HepG2 (cell line): ENCODE data around the gene TSPAN5. TPM values are rescaled to one million over a fixed set of nuclear protein-coding genes. Genes with fewer than 3 reads are reported as not detected.

ENCODE experiments used
- ATAC-seq: fragments of 200-7000 bp; cut with Tn5 transposase; 3 replicates; pipeline ENCODE4 v1.9.1; 2020; ENCODE audit warnings: mild to moderate bottlenecking, moderate library complexity
- BruUV-seq: library from RNA; stranded (reverse); fragments of 400-500 nt; replicated peaks from 2 replicates; lab custom pipeline; 2021; lab: Mats Ljungman, UMichigan
- CTCF ChIA-PET: fragments of 300-600 bp; formaldehyde crosslinking; extraction: SDS; loops from one replicate; lab custom pipeline; 2021; ENCODE audit warnings: low total read pairs, inconsistent platforms, low intra/inter-chr PET ratio; lab: Yijun Ruan, JAX
- POLR2A ChIA-PET: fragments of 350-600 bp; sonication (Branson Sonifier 250); formaldehyde crosslinking; loops from one replicate; lab custom pipeline; 2020; ENCODE audit warnings: antibody characterized with exemption, inconsistent platforms; lab: Yijun Ruan, JAX
- DNase-seq: peaks from one replicate; pipeline ENCODE4 v3.0.0-alpha.2; 2015; ENCODE audit warnings: low spot score
- FAIRE-seq: peaks from 3 replicates; lab custom pipeline; 2011; peaks lifted over from hg19 to GRCh38; lab: Jason Lieb, UNC
- H2AFZ ChIP-seq: one replicate; pipeline ENCODE4 v1.6.1; 2011; ENCODE audit warnings: low read length, inconsistent platforms
- H3K27ac ChIP-seq: fragments of 300-600 bp; 3 replicates; pipeline ENCODE4 v1.8.0; 2011; ENCODE audit warnings: mixed run types, mild to moderate bottlenecking, mixed read lengths, low read length, inconsistent platforms; ENCODE audit not compliant: insufficient read depth; ENCODE audit errors: extremely low read length
- H3K27me3 ChIP-seq, 2 experiments: fragments of 200-600 bp in 1 of 2; 2 replicates in 1 of 2; 3 replicates in 1 of 2; pipeline versions ENCODE4 v1.6.0 to v1.8.0; 2011; ENCODE audit warnings: low read length in 2 of 2, mild to moderate bottlenecking in 2 of 2, moderate library complexity in 2 of 2, inconsistent platforms in 1 of 2; ENCODE audit not compliant: insufficient read depth in 2 of 2, control insufficient read depth in 1 of 2
- H3K36me3 ChIP-seq, 2 experiments: fragments of 200-600 bp in 1 of 2; replicated peaks in 1 of 2; 2 replicates in 1 of 2; 3 replicates in 1 of 2; pipeline versions ENCODE4 v1.5.1 to v1.8.0; 2011; ENCODE audit warnings: low read length in 2 of 2, inconsistent platforms in 1 of 2; ENCODE audit not compliant: insufficient read depth in 2 of 2, control insufficient read depth in 1 of 2
- H3K4me1 ChIP-seq: 2 replicates; pipeline ENCODE4 v1.5.1; 2012; ENCODE audit warnings: low read length, inconsistent platforms; ENCODE audit not compliant: insufficient read depth
- H3K4me2 ChIP-seq: 2 replicates; pipeline ENCODE4 v1.6.0; 2011; ENCODE audit warnings: low read depth, low read length, inconsistent platforms
- H3K4me3 ChIP-seq, 3 experiments: fragments of 200-600 bp in 1 of 3; sonication (generic), shearing (Covaris generic) in 1 of 3; replicated peaks in 1 of 3; 2 replicates each; pipeline ENCODE4 v1.5.1; 2011 to 2016; ENCODE audit warnings: low read length in 3 of 3, inconsistent platforms in 2 of 3, low read depth in 2 of 3, mild to moderate bottlenecking in 2 of 3, control low read depth in 1 of 3, mixed read lengths in 1 of 3; ENCODE audit not compliant: insufficient read depth in 1 of 3
- H3K79me2 ChIP-seq: one replicate; pipeline ENCODE4 v1.6.1; 2011; ENCODE audit warnings: low read length, inconsistent platforms; ENCODE audit not compliant: insufficient read depth
- H3K9ac ChIP-seq: 2 replicates; pipeline ENCODE4 v1.6.0; 2011; ENCODE audit warnings: mild to moderate bottlenecking, low read depth, low read length, inconsistent platforms; ENCODE audit not compliant: insufficient read depth
- H3K9me3 ChIP-seq: 2 replicates; pipeline ENCODE4 v1.5.1; 2012; ENCODE audit warnings: mild to moderate bottlenecking, low read length
- H4K20me1 ChIP-seq: 2 replicates; pipeline ENCODE4 v1.6.0; 2011; ENCODE audit warnings: inconsistent platforms, mild to moderate bottlenecking, low read length, moderate library complexity; ENCODE audit not compliant: insufficient read depth
- AKAP8 ChIP-seq: sonication (generic); formaldehyde crosslinking; IDR thresholded peaks from 2 replicates; pipeline ENCODE4 v1.5.1; 2020; ENCODE audit warnings: mild to moderate bottlenecking, missing genetic modification reagents
- CEBPB ChIP-seq: IDR thresholded peaks from 2 replicates; pipeline ENCODE4 v1.6.1; 2011; ENCODE audit warnings: low read depth, low read length, improper control_type of control experiment, borderline replicate concordance
- ETV6 ChIP-seq: sonication (generic); formaldehyde crosslinking; conservative IDR thresholded peaks from 2 replicates; pipeline ENCODE4 v1.4.0; 2020; ENCODE audit warnings: missing genetic modification reagents
- HOXA5 ChIP-seq: sonication (generic); formaldehyde crosslinking; IDR thresholded peaks from 2 replicates; pipeline ENCODE4 v1.4.0; 2020; ENCODE audit warnings: missing genetic modification reagents
- TRIM24 ChIP-seq: sonication (generic); formaldehyde crosslinking; IDR thresholded peaks from 2 replicates; pipeline ENCODE4 v1.8.0; 2022; ENCODE audit warnings: mild to moderate bottlenecking, missing genetic modification reagents
- ZFP37 ChIP-seq: sonication (generic); formaldehyde crosslinking; IDR thresholded peaks from 2 replicates; pipeline ENCODE4 v1.4.0; 2020; ENCODE audit warnings: missing genetic modification reagents, borderline replicate concordance
- ZNF296 ChIP-seq: sonication (generic); formaldehyde crosslinking; conservative IDR thresholded peaks from 2 replicates; pipeline ENCODE4 v1.5.0; 2020; ENCODE audit warnings: mild to moderate bottlenecking, missing genetic modification reagents
- ZNF530 ChIP-seq: sonication (generic); formaldehyde crosslinking; IDR thresholded peaks from 2 replicates; pipeline ENCODE4 v1.5.0; 2020; ENCODE audit warnings: low read depth, mild to moderate bottlenecking, missing genetic modification reagents
- WGBS: methylation state at CpG from one replicate; pipeline ENCODE4 v1.1.6; 2017; ENCODE audit warnings: low lambda C conversion rate; 5-methylcytosine and 5-hydroxymethylcytosine counted together
- in situ Hi-C: cut with HindIII; loops from 2 replicates; pipeline ENCODE4 v1.10.0; 2017; ENCODE audit warnings: low pct_unique_long_range_greater_than_20kb; ENCODE audit not compliant: extremely low pct_ligation_motif_present
- intact Hi-C: fragments of 100-400 bp; cut with micrococcal nuclease; formaldehyde crosslinking; loops from one replicate; pipeline ENCODE4 v1.10.0; 2022; ENCODE audit not compliant: unreplicated experiment
- polyA plus RNA-seq, 8 experiments: library from polyadenylated mRNA; depleted of rRNA in 3 of 8; stranded (reverse) in 7 of 8; unstranded in 1 of 8; fragments of >200 nt; fragmentation: Illumina TruSeq in 4 of 8; extraction: Trizol in 4 of 8; gene quantifications; 2 replicates each; pipeline versions ENCODE4 v1.2.1 to v1.2.3, GENCODE V29; 2011 to 2016; ENCODE audit warnings: low read depth in 4 of 8, missing spikeins in 1 of 8, mixed read lengths in 1 of 8; ENCODE audit not compliant: insufficient read depth in 1 of 8
- total RNA-seq, 5 experiments: library from RNA; depleted of rRNA; stranded (reverse); fragments of >200 nt; fragmentation: Illumina TruSeq; extraction: Trizol; gene quantifications; 2 replicates each; pipeline ENCODE4 v1.2.3, GENCODE V29; 2016; ENCODE audit warnings: low read depth in 1 of 5

The TSPAN5 gene
- total and polyA plus RNA-seq, 2 of the 13 experiments (the other 11 are each of a cell fraction or from before 2014, with no cell fraction given) = 0.20 to 0.53 TPM

DNA sequence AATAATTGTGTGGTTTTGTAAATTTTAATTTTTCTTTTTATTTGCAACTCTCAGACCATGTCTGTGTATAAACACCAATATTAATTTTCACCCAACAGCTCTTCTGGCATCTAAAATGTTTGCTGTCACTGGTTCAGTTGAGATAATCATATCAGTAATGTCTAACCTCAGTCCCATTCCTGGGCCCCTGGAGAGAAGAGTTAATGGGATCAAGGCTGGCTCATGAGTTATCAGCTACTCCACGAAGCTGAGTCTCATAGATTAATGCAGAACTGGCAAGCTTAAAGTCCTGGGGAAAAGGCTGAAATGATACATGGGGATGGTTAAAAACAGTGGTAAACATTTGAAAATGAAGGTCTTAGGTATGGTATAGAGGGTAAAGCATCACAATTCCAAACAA lies 28.4 kb upstream of the TSPAN5 start (continued):
- TF ChIP-seq ZNF296 = no peak
- no peak for TF ChIP-seq ZNF530 (CRISPR knock-in tag)

DNA sequence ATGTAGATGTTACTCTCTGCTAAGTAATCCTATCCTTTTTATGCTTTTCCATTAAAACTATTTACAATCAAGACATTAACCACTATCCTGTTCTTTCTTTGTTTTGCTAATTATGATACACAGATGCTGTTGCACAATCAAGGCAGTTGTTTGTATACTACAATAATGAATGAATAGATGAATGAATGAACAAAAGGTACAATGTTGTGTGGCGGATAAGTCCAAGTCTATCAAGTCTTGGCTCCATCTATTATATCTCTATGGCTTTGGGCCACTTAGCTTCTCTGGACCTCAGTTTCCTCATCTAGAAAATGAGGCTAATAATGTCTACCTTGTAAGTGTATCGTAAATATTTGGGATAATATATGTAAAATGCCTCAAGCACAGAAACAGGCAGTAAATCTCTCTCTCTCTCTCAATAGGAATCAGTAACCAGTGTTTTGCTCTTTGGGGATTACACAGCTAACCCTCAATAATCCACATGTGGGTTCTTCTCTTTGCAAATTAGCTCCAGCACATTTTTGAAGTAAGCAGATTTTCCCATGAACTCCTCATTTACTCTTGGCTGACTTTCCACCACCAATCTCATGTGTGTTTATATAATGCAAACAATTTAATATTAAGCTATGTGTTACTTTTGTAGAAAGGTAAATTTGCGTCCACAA lies 27.8 kb upstream of the TSPAN5 start:
- H4K20me1 ChIP-seq = no peaks in the 10 kb centered on the region
- H3K27ac ChIP-seq = no peak overlapping the region
- ChIA-PET CTCF (no interaction called here), POLR2A (no interaction called here)
- FAIRE-seq = no peak
- H3K36me3 ChIP-seq = no peaks in the 10 kb centered on the region
- no TSS peak for BruUV-seq
- no peak for DNase-seq
- H3K9me3 ChIP-seq = no peaks in the 10 kb centered on the region
- H3K4me2 ChIP-seq = no peak overlapping the region
- no peak overlapping the region for H3K9ac ChIP-seq
- no peak for ATAC-seq
- WGBS = 57% methylated on average over 3 of the region's 3 CpGs
- H2AFZ ChIP-seq = no peak overlapping the region
- H3K27me3 ChIP-seq = no peaks in the 10 kb centered on the region; a peak in 1 of 5 replicates
- H3K4me1 ChIP-seq = no peaks in the 10 kb centered on the region
- H3K4me3 ChIP-seq = no peak overlapping the region
- in situ Hi-C loops (no loop called here), intact Hi-C loops (no loop called here)
- no peaks in the 10 kb centered on the region for H3K79me2 ChIP-seq
- TF ChIP-seq TRIM24 (CRISPR knock-in tag) (no peak), ETV6 (no peak), ZFP37 (CRISPR knock-in tag) (no peak), HOXA5 (CRISPR knock-in tag) (no peak), AKAP8 (no peak), CEBPB (peak; percentile 10; the same call in 1 of the 2 replicates)
